H9 (cell line): ENCODE data around the gene F5. TPM values are rescaled to one million over a fixed set of nuclear protein-coding genes. Genes with fewer than 3 reads are reported as not detected.

Source experiments
- DNase-seq: peaks from one replicate; pipeline ENCODE4 v3.0.0-alpha.2; 2017
- H2AFZ ChIP-seq: one replicate; pipeline ENCODE4 v1.6.1; 2013; ENCODE audit warnings: mild to moderate bottlenecking, low read length, control low read depth, moderate library complexity
- H2AK5ac ChIP-seq: 2 replicates; pipeline ENCODE4 v1.6.1; 2013; ENCODE audit warnings: low read length, control low read depth, mixed read lengths; ENCODE audit not compliant: insufficient read length
- H2BK120ac ChIP-seq: one replicate; pipeline ENCODE4 v1.6.1; 2013; ENCODE audit warnings: low read depth, mild to moderate bottlenecking, low read length, control low read depth, inconsistent platforms; ENCODE audit not compliant: poor library complexity, severe bottlenecking
- H2BK12ac ChIP-seq: 2 replicates; pipeline ENCODE4 v1.6.1; 2013; ENCODE audit warnings: low read length, control low read depth, mixed read lengths, low read depth; ENCODE audit not compliant: insufficient read length
- H2BK15ac ChIP-seq: 2 replicates; pipeline ENCODE4 v1.6.1; 2013; ENCODE audit warnings: low read depth, low read length, control low read depth
- H2BK20ac ChIP-seq: one replicate; pipeline ENCODE4 v1.6.1; 2013; ENCODE audit warnings: low read depth, mild to moderate bottlenecking, low read length, control low read depth, inconsistent platforms; ENCODE audit not compliant: poor library complexity, severe bottlenecking
- H2BK5ac ChIP-seq: 2 replicates; pipeline ENCODE4 v1.6.1; 2013; ENCODE audit warnings: low read length, control low read depth, mixed read lengths; ENCODE audit not compliant: insufficient read length
- H3K14ac ChIP-seq: 2 replicates; pipeline ENCODE4 v1.6.1; 2013; ENCODE audit warnings: low read length, control low read depth; ENCODE audit not compliant: insufficient read depth
- H3K18ac ChIP-seq: 2 replicates; pipeline ENCODE4 v1.6.1; 2013; ENCODE audit warnings: low read depth, mild to moderate bottlenecking, mixed read lengths, low read length, control low read depth; ENCODE audit not compliant: insufficient read length
- H3K23ac ChIP-seq: 2 replicates; pipeline ENCODE4 v1.6.1; 2013; ENCODE audit warnings: low read length, control low read depth, mixed read lengths, low read depth; ENCODE audit not compliant: insufficient read length
- H3K23me2 ChIP-seq: 2 replicates; pipeline ENCODE4 v1.6.1; 2013; ENCODE audit warnings: low read depth, mild to moderate bottlenecking, mixed read lengths, low read length, control low read depth; ENCODE audit not compliant: insufficient read length, poor library complexity, severe bottlenecking
- H3K27ac ChIP-seq: 2 replicates; pipeline ENCODE4 v1.5.1; 2013; ENCODE audit warnings: low read length, control low read depth, mixed read lengths, low read depth; ENCODE audit not compliant: insufficient read length
- H3K27me3 ChIP-seq: 2 replicates; pipeline ENCODE4 v1.6.1; 2013; ENCODE audit warnings: low read length, control low read depth, inconsistent platforms; ENCODE audit not compliant: insufficient read depth
- H3K4ac ChIP-seq: 2 replicates; pipeline ENCODE4 v1.6.1; 2013; ENCODE audit warnings: low read depth, mild to moderate bottlenecking, control low read depth, inconsistent platforms, low read length, moderate library complexity
- H3K4me1 ChIP-seq: 2 replicates; pipeline ENCODE4 v1.6.1; 2013; ENCODE audit warnings: low read length, control low read depth, inconsistent platforms; ENCODE audit not compliant: insufficient read depth
- H3K4me2 ChIP-seq: 2 replicates; pipeline ENCODE4 v1.6.1; 2013; ENCODE audit warnings: low read length, control low read depth, mixed read lengths; ENCODE audit not compliant: insufficient read length, insufficient read depth
- H3K56ac ChIP-seq: 2 replicates; pipeline ENCODE4 v1.6.1; 2013; ENCODE audit warnings: low read depth, mild to moderate bottlenecking, mixed read lengths, low read length, control low read depth; ENCODE audit not compliant: insufficient read length
- H3K79me1 ChIP-seq: 2 replicates; pipeline ENCODE4 v1.6.1; 2013; ENCODE audit warnings: low read depth, mild to moderate bottlenecking, moderate library complexity, low read length, control low read depth, inconsistent platforms; ENCODE audit not compliant: insufficient read depth, poor library complexity, severe bottlenecking
- H3K79me2 ChIP-seq: 2 replicates; pipeline ENCODE4 v1.6.1; 2013; ENCODE audit warnings: low read length, control low read depth, inconsistent platforms; ENCODE audit not compliant: insufficient read depth
- H3K9ac ChIP-seq: 2 replicates; pipeline ENCODE4 v1.6.1; 2013; ENCODE audit warnings: low read length, control low read depth, mixed read lengths; ENCODE audit not compliant: insufficient read length; ENCODE audit errors: extremely low read depth
- H3K9me3 ChIP-seq: one replicate; pipeline ENCODE4 v1.6.1; 2013; ENCODE audit warnings: low read depth, low read length, inconsistent platforms; ENCODE audit not compliant: control insufficient read depth
- H3T11ph ChIP-seq: one replicate; pipeline ENCODE4 v1.6.1; 2013; ENCODE audit warnings: mild to moderate bottlenecking, low read length, control low read depth, inconsistent platforms
- H4K20me1 ChIP-seq: one replicate; pipeline ENCODE4 v1.6.1; 2013; ENCODE audit not compliant: control insufficient read depth, insufficient read length, insufficient read depth
- H4K5ac ChIP-seq: 2 replicates; pipeline ENCODE4 v1.6.1; 2013; ENCODE audit warnings: low read depth, mild to moderate bottlenecking, mixed read lengths, low read length, control low read depth; ENCODE audit not compliant: insufficient read length
- H4K8ac ChIP-seq: replicated peaks from 2 replicates; pipeline ENCODE4 v1.6.1; 2013; ENCODE audit warnings: low read length, control low read depth, mixed read lengths, low read depth; ENCODE audit not compliant: insufficient read length
- H4K91ac ChIP-seq: 2 replicates; pipeline ENCODE4 v1.6.1; 2013; ENCODE audit warnings: low read depth, mild to moderate bottlenecking, moderate library complexity, mixed read lengths, low read length, control low read depth; ENCODE audit not compliant: insufficient read length
- H3K27ac Mint-ChIP-seq, 3 experiments: 2 replicates in 2 of 3; 3 replicates in 1 of 3; pipeline ENCODE4 v1.8.0; 2020 to 2021; ENCODE audit warnings: mixed read lengths in 3 of 3, mild to moderate bottlenecking in 1 of 3, moderate library complexity in 1 of 3
- H3K27me3 Mint-ChIP-seq: 2 replicates; pipeline ENCODE4 v1.8.0; 2021; ENCODE audit warnings: low read depth, mild to moderate bottlenecking, moderate library complexity, mixed read lengths
- H3K36me3 Mint-ChIP-seq, 3 experiments: 2 replicates in 2 of 3; 3 replicates in 1 of 3; pipeline ENCODE4 v1.8.0; 2020 to 2021; ENCODE audit warnings: low read depth in 3 of 3, mixed read lengths in 3 of 3; ENCODE audit not compliant: insufficient read depth in 1 of 3
- H3K4me1 Mint-ChIP-seq, 2 experiments: 2 replicates each; pipeline ENCODE4 v1.8.0; 2020; ENCODE audit warnings: mixed read lengths in 2 of 2
- H3K4me3 Mint-ChIP-seq, 2 experiments: 2 replicates in 1 of 2; 3 replicates in 1 of 2; pipeline ENCODE4 v1.8.0; 2020 to 2021; ENCODE audit warnings: mild to moderate bottlenecking in 2 of 2, mixed read lengths in 2 of 2, moderate library complexity in 1 of 2
- H3K9me3 Mint-ChIP-seq, 2 experiments: 2 replicates in 1 of 2; 3 replicates in 1 of 2; pipeline ENCODE4 v1.8.0; 2020; ENCODE audit warnings: mild to moderate bottlenecking in 2 of 2, mixed read lengths in 2 of 2, moderate library complexity in 1 of 2
- WGBS: extraction: QIAGEN DNeasy Blood & Tissue Kit; methylation state at CpG from one replicate; pipeline ENCODE4 v1.1.7; 2013; ENCODE audit warnings: missing lambda C conversion rate, low lambda C conversion rate, mixed read lengths; ENCODE audit not compliant: insufficient read length; ENCODE audit errors: extremely low coverage; 5-methylcytosine and 5-hydroxymethylcytosine counted together
- total RNA-seq: library from RNA; stranded (reverse); gene quantifications from 2 replicates; pipeline ENCODE4 v1.2.1, GENCODE V29; 2021
- TF ChIP-seq, protein P1 (sequence below): fragments of 200-600 bp; sonication (generic); conservative IDR thresholded peaks from 3 replicates; pipeline ENCODE4 v1.8.0; 2021; ENCODE audit warnings: antibody characterized with exemption, mild to moderate bottlenecking

Gene F5
- total RNA-seq, 1 experiment from 2014 or later = 0.04 TPM

DNA sequence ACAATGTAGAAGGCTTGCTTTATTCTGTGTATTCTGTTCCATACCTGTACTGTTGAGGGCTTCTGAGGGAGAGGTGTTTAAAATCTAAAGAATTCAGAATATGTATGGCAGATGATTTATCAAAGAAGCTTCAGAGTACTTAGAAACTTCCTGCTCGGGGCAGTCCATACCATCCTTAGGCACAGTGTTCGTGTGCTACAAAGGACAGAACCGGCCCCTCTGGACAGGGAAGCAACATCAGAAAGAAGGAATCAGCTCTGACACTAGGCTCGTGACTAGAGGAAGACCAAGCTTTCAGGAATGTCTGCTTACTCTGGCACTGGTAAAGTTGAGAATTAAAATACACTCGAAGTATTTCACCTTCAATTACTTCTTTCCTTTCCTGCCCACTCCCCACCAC lies 29.5 kb upstream of the F5 start:
- Histone ChIP-seq H3K4ac (no peak overlapping the region), H2BK15ac (no peak overlapping the region), H3K27ac (no peak overlapping the region), H3T11ph (no peak overlapping the region), H4K91ac (no peak overlapping the region), H3K56ac (no peak overlapping the region), H3K79me1 (no peaks in the 10 kb centered on the region), H2AK5ac (no peak overlapping the region), H3K9me3 (no peaks in the 10 kb centered on the region), H4K5ac (no peak overlapping the region), H3K14ac (no peak overlapping the region), H4K20me1 (no peaks in the 10 kb centered on the region), H3K4me1 (no peaks in the 10 kb centered on the region), H2BK20ac (no peak overlapping the region), H4K8ac (no peak overlapping the region), H3K23ac (no peak overlapping the region), H3K23me2 (no peaks in the 10 kb centered on the region), H2BK12ac (no peak overlapping the region), H3K9ac (no peak overlapping the region), H3K79me2 (no peaks in the 10 kb centered on the region), H2AFZ (no peak overlapping the region), H2BK5ac (no peak overlapping the region), H2BK120ac (no peak overlapping the region), H3K27me3 (no peaks in the 10 kb centered on the region), H3K18ac (no peak overlapping the region), H3K4me2 (no peak overlapping the region)
- TF ChIP-seq, protein P1, sequence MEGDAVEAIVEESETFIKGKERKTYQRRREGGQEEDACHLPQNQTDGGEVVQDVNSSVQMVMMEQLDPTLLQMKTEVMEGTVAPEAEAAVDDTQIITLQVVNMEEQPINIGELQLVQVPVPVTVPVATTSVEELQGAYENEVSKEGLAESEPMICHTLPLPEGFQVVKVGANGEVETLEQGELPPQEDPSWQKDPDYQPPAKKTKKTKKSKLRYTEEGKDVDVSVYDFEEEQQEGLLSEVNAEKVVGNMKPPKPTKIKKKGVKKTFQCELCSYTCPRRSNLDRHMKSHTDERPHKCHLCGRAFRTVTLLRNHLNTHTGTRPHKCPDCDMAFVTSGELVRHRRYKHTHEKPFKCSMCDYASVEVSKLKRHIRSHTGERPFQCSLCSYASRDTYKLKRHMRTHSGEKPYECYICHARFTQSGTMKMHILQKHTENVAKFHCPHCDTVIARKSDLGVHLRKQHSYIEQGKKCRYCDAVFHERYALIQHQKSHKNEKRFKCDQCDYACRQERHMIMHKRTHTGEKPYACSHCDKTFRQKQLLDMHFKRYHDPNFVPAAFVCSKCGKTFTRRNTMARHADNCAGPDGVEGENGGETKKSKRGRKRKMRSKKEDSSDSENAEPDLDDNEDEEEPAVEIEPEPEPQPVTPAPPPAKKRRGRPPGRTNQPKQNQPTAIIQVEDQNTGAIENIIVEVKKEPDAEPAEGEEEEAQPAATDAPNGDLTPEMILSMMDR = no peak
- no CpG with 5 or more reads among the region's 5 CpGs for WGBS
- Mint-ChIP-seq H3K4me3 (no peak overlapping the region), H3K36me3 (no peaks in the 10 kb centered on the region), H3K9me3 (no peaks in the 10 kb centered on the region; a peak in 1 of 5 replicates), H3K27me3 (peaks cover 14% of the 10 kb centered on the region), H3K27ac (no peak overlapping the region), H3K4me1 (no peaks in the 10 kb centered on the region)
- DNase-seq = no peak
